ENCODE results near the gene SMIM35. TPM values are rescaled to one million over a fixed set of nuclear protein-coding genes. Genes with fewer than 3 reads are reported as not detected.

SMIM35 gene
- total RNA-seq, 2 experiments from 2014 or later: 0.45 to 0.55 TPM

DNA sequence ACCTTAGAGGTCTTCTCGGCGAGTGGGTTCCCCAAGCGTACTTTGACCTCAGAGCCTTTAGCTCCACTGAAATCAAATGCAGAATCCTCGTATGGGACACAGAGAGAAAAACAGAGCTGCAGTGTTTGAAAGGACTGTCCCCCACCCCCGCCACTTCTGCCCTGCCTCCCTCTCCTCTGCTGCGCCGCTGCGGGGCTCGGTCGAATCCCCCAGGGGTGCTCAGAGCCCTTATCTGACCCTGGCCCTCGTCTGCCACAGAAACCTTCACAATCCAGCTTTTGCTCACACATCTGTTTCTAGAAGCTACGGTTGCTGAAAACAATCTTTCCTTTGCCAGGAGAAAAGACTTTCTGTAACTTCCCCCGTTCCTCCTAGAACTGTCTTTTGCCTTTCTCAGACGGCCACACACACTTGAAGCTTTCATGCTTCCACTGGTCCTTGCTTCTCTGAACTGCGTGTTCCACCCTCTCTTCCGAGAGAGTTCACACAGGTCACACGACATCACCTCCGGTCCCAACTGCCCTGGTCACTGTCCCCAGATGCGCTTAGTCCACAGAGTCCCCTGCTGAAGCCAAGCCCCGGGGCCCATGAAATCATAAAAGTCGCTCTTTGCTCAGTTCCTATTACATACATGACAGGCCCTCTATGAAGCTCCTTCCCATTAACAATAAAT lies 3.7 kb downstream of the SMIM35 start:
- H3K4me1 Mint-ChIP-seq: peaks cover 2% of the 10 kb centered on the region
- CTCF ChIA-PET: interaction anchor here (0.9 kb wide), 1 partner anchor 266 kb away, joined by 3 read pairs; no protein-coding TSS in a partner anchor
- POLR2A ChIA-PET: no interaction called here
- DNase-seq: no peak
- H3K36me3 Mint-ChIP-seq (ENCODE audit: low read depth): peaks cover 12% of the 10 kb centered on the region
- H3K27me3 Mint-ChIP-seq: peaks cover 11% of the 10 kb centered on the region
- H3K9me3 Mint-ChIP-seq: peaks cover 21% of the 10 kb centered on the region
- no peak overlapping the region for H3K27ac Mint-ChIP-seq
- H3K4me3 Mint-ChIP-seq: no peak overlapping the region

DNA sequence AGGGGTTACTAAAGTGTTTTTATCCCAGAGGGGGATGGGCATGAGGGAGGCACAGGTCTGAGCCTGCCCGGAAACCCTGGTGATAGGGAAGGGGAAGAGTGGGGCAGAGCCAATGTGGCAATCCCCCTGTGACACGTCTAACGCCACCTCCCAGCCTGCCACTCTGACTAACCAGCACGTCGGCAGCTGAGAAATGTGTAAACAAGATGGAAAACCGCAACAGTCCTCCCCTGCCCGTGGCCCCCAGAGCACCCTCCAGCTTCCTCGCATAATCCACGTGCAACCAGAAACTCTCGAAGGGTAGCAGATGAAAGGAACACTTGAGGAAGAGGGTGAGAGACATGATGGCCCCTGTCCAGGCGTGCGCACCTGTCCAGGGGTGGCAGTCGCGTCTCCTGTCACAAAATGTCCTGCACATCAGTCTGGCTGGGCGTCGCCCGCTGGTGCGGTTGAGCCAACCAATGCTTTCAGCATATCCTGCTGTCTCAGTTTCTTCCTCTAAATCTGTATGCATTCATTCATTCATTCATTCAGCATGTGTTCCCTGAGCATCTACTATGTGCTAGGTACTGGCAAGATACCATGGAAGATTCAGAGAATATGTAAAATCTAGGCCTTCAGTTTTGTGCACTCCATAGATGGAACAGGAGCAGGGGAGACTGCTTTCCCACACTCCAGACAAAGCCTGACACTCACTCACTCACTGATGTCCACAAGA lies 5.4 kb downstream of the SMIM35 start:
- peaks cover 10% of the 10 kb centered on the region for H3K27me3 Mint-ChIP-seq
- peaks cover 7% of the 10 kb centered on the region for H3K9me3 Mint-ChIP-seq
- no peak overlapping the region for H3K27ac Mint-ChIP-seq
- no peak for DNase-seq
- peaks cover 6% of the 10 kb centered on the region for H3K4me1 Mint-ChIP-seq
- ChIA-PET POLR2A (no interaction called here), CTCF (no interaction called here)
- no peak overlapping the region for H3K4me3 Mint-ChIP-seq
- H3K36me3 Mint-ChIP-seq (ENCODE audit: low read depth): peaks cover 3% of the 10 kb centered on the region

DNA sequence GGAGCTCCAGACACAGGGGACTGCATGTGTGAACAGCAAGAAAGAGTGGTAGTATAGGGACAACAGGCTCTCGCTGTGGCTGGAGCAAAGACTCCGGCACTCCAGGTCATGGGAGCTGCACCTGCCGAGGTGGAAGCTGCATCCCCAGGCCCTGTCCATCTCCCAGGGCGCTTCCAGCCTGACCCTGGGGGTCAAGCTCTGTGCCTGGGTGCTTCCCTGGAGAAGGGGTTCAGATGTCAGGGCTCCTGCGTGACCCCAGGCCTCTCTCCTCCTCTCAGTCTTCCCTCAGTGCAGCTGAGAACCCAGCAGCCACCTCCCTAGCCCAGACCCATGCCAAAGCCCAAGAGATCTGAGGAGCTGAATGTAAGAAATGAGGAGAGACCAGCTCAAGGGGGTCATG lies 6.5 kb downstream of the SMIM35 start:
- no peaks in the 10 kb centered on the region for H3K9me3 Mint-ChIP-seq
- H3K27me3 Mint-ChIP-seq: peaks cover 10% of the 10 kb centered on the region
- ChIA-PET POLR2A (no interaction called here), CTCF (no interaction called here)
- no peak overlapping the region for H3K4me3 Mint-ChIP-seq
- no peak for DNase-seq
- H3K4me1 Mint-ChIP-seq: peaks cover 6% of the 10 kb centered on the region
- H3K27ac Mint-ChIP-seq: no peak overlapping the region
- no peaks in the 10 kb centered on the region for H3K36me3 Mint-ChIP-seq (ENCODE audit: low read depth)

DNA sequence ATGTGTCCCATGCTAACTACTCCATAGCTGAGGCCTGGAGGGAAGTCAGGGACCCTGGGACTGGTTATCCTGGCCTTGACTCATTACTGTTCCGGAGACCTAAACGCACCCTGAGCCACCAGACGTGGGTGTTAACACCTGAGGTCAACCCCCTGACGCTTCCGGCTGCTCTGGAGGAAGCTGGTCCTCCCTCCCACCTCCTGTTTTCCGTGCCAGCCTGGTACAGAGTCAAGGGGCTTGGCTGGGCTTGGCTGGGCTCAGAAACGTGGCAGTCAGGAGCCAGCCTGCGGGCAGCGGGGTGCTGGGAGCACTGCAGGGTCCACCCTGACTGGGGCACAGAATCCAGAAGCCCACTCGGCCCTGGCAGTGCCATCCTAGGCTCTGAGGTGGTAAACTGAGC lies 7.3 kb downstream of the SMIM35 start:
- H3K27me3 Mint-ChIP-seq: peaks cover 10% of the 10 kb centered on the region
- POLR2A ChIA-PET: no interaction called here
- H3K27ac Mint-ChIP-seq: no peak overlapping the region
- H3K36me3 Mint-ChIP-seq (ENCODE audit: low read depth): no peaks in the 10 kb centered on the region
- no peaks in the 10 kb centered on the region for H3K9me3 Mint-ChIP-seq
- CTCF ChIA-PET: interaction anchor here (0.7 to 1.3 kb wide), 2 partner anchors 92 to 271 kb away, joined by 3 read pairs; no protein-coding TSS in a partner anchor
- no peak overlapping the region for H3K4me3 Mint-ChIP-seq
- no peak for DNase-seq
- H3K4me1 Mint-ChIP-seq: peaks cover 6% of the 10 kb centered on the region

DNA sequence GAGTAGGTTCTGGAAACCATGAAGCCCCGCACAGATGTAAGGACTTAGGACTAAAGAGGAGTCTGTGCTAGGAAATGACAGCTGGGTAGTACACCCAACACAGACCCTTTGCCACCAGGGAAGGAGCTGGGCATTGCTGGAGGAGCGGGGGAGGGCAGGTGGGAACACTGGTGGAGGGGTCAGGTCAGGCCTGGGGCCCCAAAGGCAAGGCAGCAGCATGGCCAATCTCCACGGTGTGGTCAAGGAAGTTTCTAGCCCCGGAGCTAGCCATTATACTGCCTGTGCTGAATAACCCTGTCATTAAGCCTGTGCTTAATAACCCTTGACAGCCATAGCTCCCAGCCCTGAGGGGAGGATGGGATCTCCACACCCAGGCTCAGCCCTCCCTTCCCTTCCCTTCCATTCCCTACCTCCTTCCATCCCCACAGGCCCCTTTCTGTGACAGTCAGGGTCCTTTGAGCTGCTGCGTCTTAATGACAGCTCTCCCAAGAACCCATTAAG lies 7.8 kb downstream of the SMIM35 start:
- Mint-ChIP-seq H3K4me3 (no peak overlapping the region), H3K4me1 (peaks cover 6% of the 10 kb centered on the region), H3K9me3 (no peaks in the 10 kb centered on the region), H3K27ac (no peak overlapping the region), H3K36me3 (ENCODE audit: low read depth) (no peaks in the 10 kb centered on the region), H3K27me3 (peaks cover 8% of the 10 kb centered on the region)
- DNase-seq: no peak
- ChIA-PET POLR2A (no interaction called here), CTCF (interaction anchor here (0.6 to 1.3 kb wide), 3 partner anchors 93 to 472 kb away, joined by 3 read pairs; no protein-coding TSS in a partner anchor)

DNA sequence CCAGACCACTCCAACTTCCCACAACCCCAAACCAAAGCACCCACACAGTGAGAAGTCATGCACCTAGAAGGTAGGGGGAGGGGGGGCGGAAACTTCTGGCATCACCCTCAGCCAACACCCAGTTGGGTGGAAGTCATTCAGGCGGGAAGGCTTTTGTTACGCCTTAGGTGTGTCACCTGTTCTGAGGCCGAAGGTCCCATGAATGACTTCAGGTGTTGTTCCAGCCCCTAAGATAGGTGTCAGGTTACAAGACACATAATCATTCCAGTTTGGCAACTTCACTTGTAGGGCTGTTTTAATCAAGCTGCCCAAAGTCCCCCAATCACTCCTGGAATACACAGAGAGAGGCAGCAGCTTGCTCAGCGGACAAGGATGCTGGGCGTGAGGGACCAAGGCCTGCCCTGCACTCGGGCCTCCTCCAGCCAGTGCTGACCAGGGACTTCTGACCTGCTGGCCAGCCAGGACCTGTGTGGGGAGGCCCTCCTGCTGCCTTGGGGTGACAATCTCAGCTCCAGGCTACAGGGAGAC lies 9.9 kb downstream of the SMIM35 start, which contains the start of gene TMPRSS4:
TSS of gene TMPRSS4 (plus strand) at position 325 of the 528 bp plus-strand sequence. CDS start 225 bp downstream, outside the sequence.
- no peak within 1 kb of the TSS for H3K27ac Mint-ChIP-seq
- H3K27me3 Mint-ChIP-seq: peaks cover 9% of the 10 kb centered on the region
- peaks cover 6% of the 10 kb centered on the region for H3K4me1 Mint-ChIP-seq
- ChIA-PET POLR2A (no interaction called here), CTCF (no interaction called here)
- DNase-seq: no peak
- H3K4me3 Mint-ChIP-seq: no peak within 1 kb of the TSS
- H3K9me3 Mint-ChIP-seq: no peaks in the 10 kb centered on the region
- no peaks in the 10 kb centered on the region for H3K36me3 Mint-ChIP-seq (ENCODE audit: low read depth)

DNA sequence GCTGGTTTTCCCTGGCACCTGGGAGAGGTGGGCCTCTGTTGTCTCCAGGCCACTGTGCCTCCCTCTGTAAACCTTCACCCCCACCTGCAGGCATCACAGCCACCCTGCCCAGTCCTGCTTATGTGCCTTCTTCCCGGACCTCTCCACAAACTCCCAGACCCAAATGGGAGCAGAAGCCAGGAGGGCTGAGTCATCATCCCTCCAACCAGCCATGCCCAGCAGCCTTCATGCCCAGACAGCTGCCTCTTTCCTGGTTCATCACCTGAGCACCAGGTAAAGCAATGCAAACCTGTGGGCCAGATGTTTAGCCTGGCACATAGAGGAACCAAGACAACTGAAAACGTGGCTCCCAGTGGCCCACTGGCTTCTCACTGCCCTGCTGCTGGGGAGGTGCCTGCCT lies 12.0 kb downstream of the SMIM35 start:
- Mint-ChIP-seq H3K27me3 (peaks cover 10% of the 10 kb centered on the region), H3K27ac (no peak overlapping the region), H3K36me3 (ENCODE audit: low read depth) (no peaks in the 10 kb centered on the region), H3K4me3 (no peak overlapping the region), H3K4me1 (peaks cover 6% of the 10 kb centered on the region), H3K9me3 (no peaks in the 10 kb centered on the region)
- no peak for DNase-seq
- ChIA-PET POLR2A (no interaction called here), CTCF (interaction anchor here (1.0 kb wide), 1 partner anchor 78 kb away, joined by 3 read pairs; the partner anchor contains the start of gene SCN4B)

DNA sequence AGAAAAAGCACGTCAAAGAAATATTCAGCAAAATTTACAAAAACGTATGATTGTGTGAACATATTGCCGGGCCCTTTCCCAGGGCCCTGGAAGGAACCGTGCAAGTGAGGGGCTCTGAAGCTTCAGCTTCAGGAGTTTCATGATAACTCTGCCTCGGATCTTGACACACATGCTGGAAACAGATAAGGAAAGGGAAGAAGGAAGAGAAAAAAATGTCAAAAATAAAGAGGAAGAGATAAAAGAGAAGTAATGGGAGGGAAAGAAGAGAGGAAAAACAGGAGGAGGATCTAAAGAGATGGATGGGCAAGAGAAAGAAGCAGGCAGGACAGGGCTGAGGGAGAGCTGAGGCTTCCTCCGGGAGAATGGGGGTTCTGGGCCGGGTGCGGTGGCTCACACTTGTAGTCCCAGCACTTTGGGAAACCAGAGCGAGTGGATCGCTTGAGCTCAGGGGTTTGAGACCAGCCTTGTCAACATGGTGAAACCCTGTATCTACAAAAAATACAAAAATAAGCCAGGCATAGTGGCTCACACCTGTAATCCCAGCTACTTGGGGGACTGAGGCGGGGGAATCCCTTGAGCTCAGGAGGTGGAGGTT lies 12.6 kb downstream of the SMIM35 start:
- no peaks in the 10 kb centered on the region for H3K9me3 Mint-ChIP-seq
- no peaks in the 10 kb centered on the region for H3K36me3 Mint-ChIP-seq (ENCODE audit: low read depth)
- no peak for DNase-seq
- H3K27ac Mint-ChIP-seq: no peak overlapping the region
- peaks cover 5% of the 10 kb centered on the region for H3K4me1 Mint-ChIP-seq
- no peak overlapping the region for H3K4me3 Mint-ChIP-seq
- ChIA-PET CTCF (interaction anchor here (1.0 kb wide), 1 partner anchor 79 kb away, joined by 3 read pairs; the partner anchor contains the start of gene SCN4B), POLR2A (no interaction called here)
- peaks cover 10% of the 10 kb centered on the region for H3K27me3 Mint-ChIP-seq

DNA sequence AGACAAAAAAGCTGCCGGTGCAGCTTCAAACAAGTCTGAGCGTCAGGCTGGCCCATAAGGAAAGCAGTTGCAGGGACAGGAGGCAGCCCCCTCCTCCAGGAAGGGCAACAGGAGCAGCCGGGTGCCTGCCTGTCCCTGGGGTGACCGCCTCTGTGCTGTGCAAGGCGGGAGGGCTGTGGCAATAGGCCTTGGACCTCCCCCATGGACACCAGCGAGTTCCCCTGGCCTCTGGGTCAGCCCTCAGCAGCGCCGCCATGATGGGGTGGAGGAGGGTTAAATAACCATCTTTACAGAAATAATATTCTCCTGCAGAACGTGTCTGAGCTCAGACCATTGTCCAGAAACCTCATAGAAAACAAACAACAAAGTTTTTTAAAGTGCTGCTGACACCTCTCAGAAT lies 13.2 kb downstream of the SMIM35 start:
- ChIA-PET CTCF (no interaction called here), POLR2A (no interaction called here)
- H3K9me3 Mint-ChIP-seq: no peaks in the 10 kb centered on the region
- H3K4me3 Mint-ChIP-seq: no peak overlapping the region
- H3K27me3 Mint-ChIP-seq: peaks cover 10% of the 10 kb centered on the region
- H3K36me3 Mint-ChIP-seq (ENCODE audit: low read depth): no peaks in the 10 kb centered on the region
- DNase-seq: no peak
- H3K27ac Mint-ChIP-seq: no peak overlapping the region
- H3K4me1 Mint-ChIP-seq: peaks cover 4% of the 10 kb centered on the region

DNA sequence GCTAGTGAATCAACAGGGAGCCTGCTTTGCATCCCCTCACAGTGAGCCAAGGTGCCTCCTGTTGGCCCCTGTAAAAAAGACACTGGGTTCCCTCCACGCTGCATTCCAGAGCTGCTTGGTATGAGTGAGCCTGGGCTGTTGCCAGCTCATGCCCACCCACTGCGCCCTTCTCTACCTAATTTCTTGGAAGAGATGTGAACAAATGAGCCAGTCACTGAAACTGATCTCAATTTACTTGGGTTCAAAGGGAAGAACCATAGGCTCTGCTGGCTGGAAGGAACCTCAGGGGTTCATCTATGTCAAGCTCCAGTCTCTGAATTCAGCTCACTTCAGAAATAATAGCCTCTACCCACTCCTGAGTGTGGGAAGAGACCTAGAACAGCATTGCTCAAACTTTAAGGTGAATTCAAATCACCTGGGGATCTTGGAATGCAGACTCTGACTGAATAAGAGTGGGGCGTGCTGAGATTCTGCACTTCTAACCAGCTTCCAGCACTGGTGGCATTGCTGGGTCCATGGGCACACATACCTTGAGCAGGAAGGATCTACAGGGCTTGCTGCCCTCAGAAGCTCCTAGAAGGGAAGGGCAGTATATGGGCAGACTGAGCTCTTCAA lies 15.2 kb downstream of the SMIM35 start:
- POLR2A ChIA-PET: interaction anchor here (0.6 to 1.5 kb wide), 2 partner anchors 12 to 152 kb away, joined by 3 to 4 read pairs; no protein-coding TSS in a partner anchor
- no peak for DNase-seq
- H3K36me3 Mint-ChIP-seq (ENCODE audit: low read depth): no peaks in the 10 kb centered on the region
- CTCF ChIA-PET: interaction anchor here (0.9 to 1.5 kb wide), 3 partner anchors 19 to 264 kb away, joined by 3 to 5 read pairs (median 4); no protein-coding TSS in a partner anchor
- H3K4me1 Mint-ChIP-seq: peaks cover under 1% of the 10 kb centered on the region
- H3K4me3 Mint-ChIP-seq: no peak overlapping the region
- H3K27me3 Mint-ChIP-seq: peaks cover 5% of the 10 kb centered on the region
- H3K9me3 Mint-ChIP-seq: no peaks in the 10 kb centered on the region
- no peak overlapping the region for H3K27ac Mint-ChIP-seq

DNA sequence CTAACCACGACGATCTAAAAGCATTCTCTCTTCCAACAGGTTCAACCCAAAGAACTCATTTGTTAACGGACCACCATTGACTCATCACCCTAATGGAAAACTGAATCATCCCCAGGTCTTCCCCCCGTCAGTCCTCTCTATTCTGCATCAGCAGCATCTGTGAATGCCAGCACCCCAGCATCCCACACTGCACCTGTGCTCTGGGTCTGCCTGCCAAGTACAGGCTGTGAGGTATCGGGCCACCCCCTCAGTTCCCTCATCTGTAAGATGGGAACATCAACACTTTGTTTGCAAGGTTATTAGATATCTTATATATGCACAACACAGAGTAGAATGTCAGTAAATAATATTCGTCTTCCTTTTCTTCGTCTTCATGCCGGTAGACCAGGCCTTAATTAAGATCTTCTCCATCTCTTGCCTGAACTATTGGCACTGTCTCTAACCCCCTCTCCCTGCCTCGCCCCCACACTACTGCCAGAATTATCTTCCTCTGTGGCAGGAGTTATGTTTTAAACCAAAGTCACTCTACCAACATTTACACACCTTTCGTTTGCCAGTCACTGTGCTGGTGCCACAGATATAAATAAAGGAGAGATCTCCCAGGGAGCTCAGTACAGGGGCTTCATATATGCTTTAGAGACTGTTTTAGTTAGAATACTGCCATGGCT lies 17.7 kb downstream of the SMIM35 start:
- ChIA-PET CTCF (interaction anchor here (0.5 to 1.0 kb wide), 2 partner anchors 27 to 354 kb away, joined by 3 read pairs; no protein-coding TSS in a partner anchor), POLR2A (no interaction called here)
- H3K9me3 Mint-ChIP-seq: no peaks in the 10 kb centered on the region
- peaks cover 5% of the 10 kb centered on the region for H3K27me3 Mint-ChIP-seq
- no peak for DNase-seq
- H3K36me3 Mint-ChIP-seq (ENCODE audit: low read depth): no peaks in the 10 kb centered on the region
- no peak overlapping the region for H3K4me3 Mint-ChIP-seq
- no peak overlapping the region for H3K27ac Mint-ChIP-seq
- H3K4me1 Mint-ChIP-seq: peaks cover 11% of the 10 kb centered on the region

DNA sequence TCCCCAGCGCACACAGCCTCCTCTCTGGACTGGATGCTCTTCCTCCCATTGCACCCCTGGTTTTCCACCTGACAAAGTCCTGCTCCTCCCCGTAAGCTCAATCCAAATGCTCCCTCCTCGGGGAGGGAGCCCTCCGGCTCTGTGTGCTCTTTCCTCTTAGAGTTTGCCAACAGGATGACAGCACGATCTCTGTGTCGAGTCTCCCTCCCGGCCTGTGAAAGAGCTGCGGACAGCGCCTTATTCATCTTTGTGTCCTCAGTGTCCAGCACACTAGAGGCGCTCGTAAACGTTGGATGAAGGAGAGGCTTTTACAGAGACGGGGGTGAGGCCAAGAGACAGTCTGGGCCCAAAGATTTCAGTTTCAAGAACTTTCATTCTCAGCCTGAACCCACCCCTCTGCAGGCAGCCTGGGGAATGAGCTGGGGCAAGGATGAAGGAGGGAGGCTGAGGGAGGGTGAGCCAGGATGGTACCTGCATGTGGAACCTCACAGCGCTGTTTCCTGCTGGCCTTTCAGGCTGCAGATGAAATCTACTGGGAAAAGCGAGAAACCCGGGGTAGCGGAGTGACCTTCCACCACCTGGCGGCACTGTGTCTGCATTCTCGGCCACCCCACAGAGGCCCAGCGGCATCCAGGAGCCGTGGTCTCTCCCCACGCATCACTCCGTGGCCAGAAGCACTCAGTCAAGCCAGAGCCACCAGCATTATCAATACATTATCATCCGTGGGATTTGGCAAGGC lies 18.4 kb downstream of the SMIM35 start:
- no peaks in the 10 kb centered on the region for H3K9me3 Mint-ChIP-seq
- H3K27ac Mint-ChIP-seq: no peak overlapping the region
- H3K4me3 Mint-ChIP-seq: no peak overlapping the region
- no peaks in the 10 kb centered on the region for H3K36me3 Mint-ChIP-seq (ENCODE audit: low read depth)
- no peak for DNase-seq
- CTCF ChIA-PET: no interaction called here
- H3K4me1 Mint-ChIP-seq: peaks cover 11% of the 10 kb centered on the region
- H3K27me3 Mint-ChIP-seq: peaks cover 6% of the 10 kb centered on the region
- POLR2A ChIA-PET: no interaction called here
